Cardiac muscle cell (in vitro differentiated cells and primary cell): ENCODE data around the gene FAM110D. TPM values are rescaled to one million over a fixed set of nuclear protein-coding genes. Genes with fewer than 3 reads are reported as not detected.

Experiments
- DNase-seq, 2 donors: peaks; one replicate each; pipeline versions ENCODE4 v3.0.0 to v3.0.0-alpha.2; 2010 to 2017; ENCODE audit warnings: low read depth in 1 of 2, low spot score in 1 of 2
- H3K27ac ChIP-seq: fragments of 200-600 bp; sonication (generic); 2 replicates; pipeline ENCODE4 v1.5.1; 2016
- H3K27me3 ChIP-seq: fragments of 200-600 bp; sonication (generic); 2 replicates; pipeline ENCODE4 v1.6.0; 2016; ENCODE audit warnings: control low read depth
- H3K36me3 ChIP-seq: fragments of 200-600 bp; sonication (generic); 2 replicates; pipeline ENCODE4 v1.5.1; 2016; ENCODE audit warnings: control low read depth
- H3K4me1 ChIP-seq: fragments of 200-600 bp; sonication (generic); 2 replicates; pipeline ENCODE4 v1.8.1; 2017; ENCODE audit warnings: low read depth, mild to moderate bottlenecking, mixed run types
- H3K4me3 ChIP-seq: fragments of 200-600 bp; sonication (generic); 2 replicates; pipeline ENCODE4 v1.5.1; 2016; ENCODE audit warnings: mild to moderate bottlenecking
- H3K9me3 ChIP-seq: fragments of 200-600 bp; sonication (generic); 2 replicates; pipeline ENCODE4 v1.5.1; 2017; ENCODE audit warnings: low read depth, mild to moderate bottlenecking, control low read depth
- polyA plus RNA-seq: library from polyadenylated mRNA; unstranded; fragments of >200 nt; fragmentation: Nextera tagmentation; extraction: Ambion mirVana; gene quantifications from 2 replicates; pipeline ENCODE4 v1.2.1, GENCODE V29; 2016
- total RNA-seq: library from RNA; depleted of rRNA; stranded (reverse); fragments of >200 nt; gene quantifications from 2 replicates; pipeline ENCODE4 v1.2.3, GENCODE V29; 2016
- TF ChIP-seq, protein P1 (sequence below): IDR thresholded peaks from 2 replicates; pipeline ENCODE4 v1.5.1; 2012; ENCODE audit warnings: low read depth, mild to moderate bottlenecking, low read length

Gene FAM110D
- total and polyA plus RNA-seq, 2 experiments from 2014 or later: 4.7 to 10.9 TPM

DNA sequence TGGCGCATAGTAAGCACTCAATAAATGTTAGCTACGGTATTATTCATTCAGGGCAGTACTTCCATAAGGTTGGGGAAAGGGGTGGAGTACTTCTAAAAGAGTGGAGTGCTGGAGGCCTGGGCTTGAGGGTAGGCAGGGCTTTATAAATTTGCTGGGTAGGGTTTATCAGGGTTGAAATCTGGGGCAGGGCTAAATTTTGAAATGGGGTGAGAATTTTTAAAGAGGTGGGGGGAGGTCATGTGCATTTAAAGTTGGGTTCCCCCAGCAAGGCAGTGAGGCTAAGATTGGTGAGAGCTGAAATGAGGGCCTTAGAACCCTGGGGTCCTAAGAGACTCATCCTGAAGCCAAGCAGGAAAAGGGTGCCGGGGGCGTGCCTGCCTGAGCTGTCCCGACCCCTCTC is 41.5 kb downstream of the FAM110D start:
- Histone ChIP-seq H3K9me3 (no peaks in the 10 kb centered on the region), H3K27ac (no peak overlapping the region), H3K4me1 (peaks cover 4% of the 10 kb centered on the region), H3K36me3 (no peaks in the 10 kb centered on the region), H3K27me3 (no peaks in the 10 kb centered on the region), H3K4me3 (no peak overlapping the region)
- TF ChIP-seq, protein P1, sequence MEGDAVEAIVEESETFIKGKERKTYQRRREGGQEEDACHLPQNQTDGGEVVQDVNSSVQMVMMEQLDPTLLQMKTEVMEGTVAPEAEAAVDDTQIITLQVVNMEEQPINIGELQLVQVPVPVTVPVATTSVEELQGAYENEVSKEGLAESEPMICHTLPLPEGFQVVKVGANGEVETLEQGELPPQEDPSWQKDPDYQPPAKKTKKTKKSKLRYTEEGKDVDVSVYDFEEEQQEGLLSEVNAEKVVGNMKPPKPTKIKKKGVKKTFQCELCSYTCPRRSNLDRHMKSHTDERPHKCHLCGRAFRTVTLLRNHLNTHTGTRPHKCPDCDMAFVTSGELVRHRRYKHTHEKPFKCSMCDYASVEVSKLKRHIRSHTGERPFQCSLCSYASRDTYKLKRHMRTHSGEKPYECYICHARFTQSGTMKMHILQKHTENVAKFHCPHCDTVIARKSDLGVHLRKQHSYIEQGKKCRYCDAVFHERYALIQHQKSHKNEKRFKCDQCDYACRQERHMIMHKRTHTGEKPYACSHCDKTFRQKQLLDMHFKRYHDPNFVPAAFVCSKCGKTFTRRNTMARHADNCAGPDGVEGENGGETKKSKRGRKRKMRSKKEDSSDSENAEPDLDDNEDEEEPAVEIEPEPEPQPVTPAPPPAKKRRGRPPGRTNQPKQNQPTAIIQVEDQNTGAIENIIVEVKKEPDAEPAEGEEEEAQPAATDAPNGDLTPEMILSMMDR: no peak
- DNase-seq: no peak

DNA sequence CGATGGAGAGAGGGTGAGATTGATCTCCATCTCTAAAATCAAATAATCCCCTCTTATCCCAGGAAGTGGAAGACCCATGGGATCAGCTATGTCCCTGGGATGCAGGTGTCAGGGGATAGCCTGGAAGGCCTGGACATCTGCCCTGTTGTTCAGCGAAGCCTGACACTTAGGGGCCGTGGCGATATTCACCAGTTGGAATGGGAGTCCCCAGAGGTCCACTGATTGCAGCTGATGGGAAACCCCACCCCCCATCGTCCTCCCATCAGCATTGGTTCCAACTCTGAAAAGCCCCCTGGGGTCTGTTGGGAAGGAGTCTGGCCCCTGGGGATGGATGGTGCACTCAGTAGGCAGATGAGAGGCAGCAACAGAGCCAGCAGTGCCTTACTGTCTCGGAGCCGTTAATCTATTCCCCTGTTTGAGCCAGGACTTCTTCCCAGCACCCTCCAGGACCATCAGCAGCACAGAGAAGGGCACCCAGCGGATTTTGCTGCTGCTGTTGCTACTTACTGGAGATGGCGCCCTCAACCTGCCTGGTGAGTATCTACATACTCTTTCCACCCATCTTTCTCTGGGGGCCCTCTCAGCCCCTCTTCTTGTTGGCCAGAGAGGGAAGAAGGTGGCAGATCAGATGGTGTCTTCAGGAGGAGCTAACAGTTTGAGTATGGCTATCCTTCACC is 44.9 kb downstream of the FAM110D start:
- Histone ChIP-seq H3K27me3 (no peaks in the 10 kb centered on the region), H3K9me3 (no peaks in the 10 kb centered on the region), H3K4me3 (no peak overlapping the region), H3K36me3 (no peaks in the 10 kb centered on the region), H3K4me1 (peaks cover 4% of the 10 kb centered on the region), H3K27ac (no peak overlapping the region)
- no peak for DNase-seq
- TF ChIP-seq, protein P1: no peak

DNA sequence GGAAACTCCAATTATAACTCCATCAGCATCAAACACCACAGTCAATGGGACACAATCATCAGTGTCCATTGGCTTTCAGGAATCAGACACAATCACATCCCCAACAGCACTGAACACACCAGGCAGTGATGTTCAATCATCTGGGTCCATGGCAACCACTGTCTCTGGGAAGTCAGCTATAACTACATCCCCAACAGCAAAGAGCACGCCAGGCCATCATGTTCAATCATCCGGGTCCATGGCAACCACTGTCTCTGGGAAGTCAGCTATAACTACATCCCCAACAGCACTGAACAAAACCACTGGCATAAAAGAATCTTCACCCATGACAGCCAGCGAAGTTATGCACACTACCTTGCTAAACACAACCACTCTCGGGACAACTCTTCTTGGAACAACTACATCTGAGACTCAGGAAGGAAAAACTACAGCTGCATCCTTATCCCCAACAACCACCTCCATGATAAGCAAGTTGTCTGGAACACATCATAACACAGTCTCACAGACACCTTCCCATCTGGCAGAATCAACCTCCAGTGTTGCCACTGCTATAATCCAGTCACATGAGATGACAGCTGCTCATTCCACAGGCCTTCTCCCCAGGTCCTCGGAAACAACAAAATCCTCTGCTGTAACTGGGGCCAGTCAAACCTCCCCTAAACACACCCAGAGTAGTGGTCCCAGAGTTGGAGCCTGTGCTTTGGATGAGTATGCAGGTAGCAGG is 51.4 kb downstream of the FAM110D start:
- H3K27me3 ChIP-seq: no peaks in the 10 kb centered on the region
- no peak overlapping the region for H3K27ac ChIP-seq
- TF ChIP-seq, protein P1: no peak
- no peaks in the 10 kb centered on the region for H3K4me1 ChIP-seq
- H3K36me3 ChIP-seq: no peaks in the 10 kb centered on the region
- no peak overlapping the region for H3K4me3 ChIP-seq
- no peaks in the 10 kb centered on the region for H3K9me3 ChIP-seq
- DNase-seq: peak in 1 of 2 donors; percentile 15

DNA sequence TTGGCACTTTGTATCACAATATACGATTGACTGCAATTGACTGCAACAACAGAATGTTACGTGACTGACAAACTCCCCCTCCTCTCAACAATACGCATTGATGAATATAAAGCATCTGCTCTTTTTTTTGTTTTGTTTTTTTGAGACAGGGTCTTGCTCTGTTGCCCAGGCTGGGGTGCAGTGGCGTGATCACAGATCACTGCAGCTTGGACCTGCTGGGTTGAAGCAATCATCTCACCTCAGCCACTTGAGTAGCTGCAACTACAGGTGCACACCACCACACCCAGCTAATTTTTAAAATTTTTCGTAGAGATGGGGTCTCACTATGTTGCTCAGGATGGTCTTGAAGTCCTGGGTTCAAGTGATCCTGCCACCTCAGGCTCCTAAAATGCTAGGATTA is 53.8 kb downstream of the FAM110D start:
- Histone ChIP-seq H3K9me3 (no peaks in the 10 kb centered on the region), H3K36me3 (no peaks in the 10 kb centered on the region), H3K27me3 (no peaks in the 10 kb centered on the region), H3K4me3 (no peak overlapping the region), H3K27ac (no peak overlapping the region), H3K4me1 (no peaks in the 10 kb centered on the region)
- no peak for DNase-seq
- TF ChIP-seq, protein P1: no peak

DNA sequence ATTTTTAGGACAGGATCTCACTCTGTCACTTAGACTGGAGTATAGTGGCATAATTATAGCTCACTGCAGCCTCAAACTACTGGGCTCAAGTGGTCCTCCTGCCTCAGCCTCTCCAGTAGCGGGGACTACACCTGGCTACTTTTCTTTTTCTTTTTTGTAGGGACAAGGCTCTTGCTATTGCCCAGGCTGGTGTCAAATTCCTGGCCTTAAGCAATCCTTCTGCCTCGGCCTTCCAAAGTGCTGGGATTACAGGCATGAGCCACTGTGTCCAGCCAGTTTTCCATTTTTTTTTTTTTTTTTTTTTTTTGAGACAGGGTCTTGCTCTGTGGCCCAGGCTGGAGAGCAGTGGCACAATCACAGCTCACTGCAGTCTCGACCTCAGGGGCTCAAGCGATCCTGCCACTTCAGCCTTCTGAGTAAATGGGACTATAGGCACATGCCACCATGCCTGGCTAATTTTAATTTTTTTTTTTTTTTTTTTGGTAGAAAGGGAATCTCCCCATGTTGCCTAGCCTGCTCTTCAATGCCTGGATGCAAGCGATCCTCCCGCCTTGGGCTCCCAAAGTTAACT is 54.5 kb downstream of the FAM110D start:
- TF ChIP-seq, protein P1: no peak
- no peak overlapping the region for H3K27ac ChIP-seq
- no peaks in the 10 kb centered on the region for H3K9me3 ChIP-seq
- H3K4me3 ChIP-seq: no peak overlapping the region
- no peak for DNase-seq
- H3K27me3 ChIP-seq: no peaks in the 10 kb centered on the region
- H3K4me1 ChIP-seq: no peaks in the 10 kb centered on the region
- H3K36me3 ChIP-seq: no peaks in the 10 kb centered on the region

Other genes with a start within 250 kb of the FAM110D start
- gene PAFAH2, start 161.0 kb upstream of the FAM110D start, total RNA-seq: 8.3 and 10.9 TPM in 2 replicates
- 11.1 and 11.2 TPM in 2 replicates for gene PAFAH2, start 161.0 kb upstream of the FAM110D start, polyA plus RNA-seq
- 7.0 and 10.1 TPM in 2 replicates for gene EXTL1, start 137.3 kb upstream of the FAM110D start, total RNA-seq
- gene EXTL1, start 137.3 kb upstream of the FAM110D start, polyA plus RNA-seq: 8.6 and 10.0 TPM in 2 replicates
- 1.3 and 1.5 TPM in 2 replicates for gene SLC30A2, start 113.0 kb upstream of the FAM110D start, total RNA-seq
- gene SLC30A2, start 113.0 kb upstream of the FAM110D start, polyA plus RNA-seq: 0.16 and 1.8 TPM in 2 replicates
- gene TRIM63, start 91.4 kb upstream of the FAM110D start, total RNA-seq: 29.4 and 39.6 TPM in 2 replicates
- gene TRIM63, start 91.4 kb upstream of the FAM110D start, polyA plus RNA-seq: 25.8 and 32.8 TPM in 2 replicates
- 3.7 and 8.5 TPM in 2 replicates for gene PDIK1L, start 47.3 kb upstream of the FAM110D start, total RNA-seq
- 4.2 and 7.1 TPM in 2 replicates for gene PDIK1L, start 47.3 kb upstream of the FAM110D start, polyA plus RNA-seq
- gene C1orf232, start 9.9 kb downstream of the FAM110D start, total RNA-seq: not detected in 2 replicates
- not detected in 2 replicates for gene C1orf232, start 9.9 kb downstream of the FAM110D start, polyA plus RNA-seq
- gene ZNF593, start 10.8 kb downstream of the FAM110D start, total RNA-seq: 34.5 and 47.8 TPM in 2 replicates
- gene ZNF593, start 10.8 kb downstream of the FAM110D start, polyA plus RNA-seq: 43.6 and 58.0 TPM in 2 replicates
- not detected in 2 replicates for gene ZNF593OS, start 12.8 kb downstream of the FAM110D start, total RNA-seq
- 2.9 and 3.4 TPM in 2 replicates for gene ZNF593OS, start 12.8 kb downstream of the FAM110D start, polyA plus RNA-seq
- gene CNKSR1, start 18.4 kb downstream of the FAM110D start, total RNA-seq: 8.4 and 9.7 TPM in 2 replicates
- gene CNKSR1, start 18.4 kb downstream of the FAM110D start, polyA plus RNA-seq: 7.5 and 7.6 TPM in 2 replicates
- gene CATSPER4, start 31.5 kb downstream of the FAM110D start, total RNA-seq: 0.42 TPM in 1 of 2 replicates, not detected in the other
- 0.50 TPM in 1 of 2 replicates, not detected in the other for gene CATSPER4, start 31.5 kb downstream of the FAM110D start, polyA plus RNA-seq
- gene CEP85, start 75.1 kb downstream of the FAM110D start, total RNA-seq: 32.7 and 33.2 TPM in 2 replicates
- 22.9 and 28.8 TPM in 2 replicates for gene CEP85, start 75.1 kb downstream of the FAM110D start, polyA plus RNA-seq
- gene SH3BGRL3, start 121.0 kb downstream of the FAM110D start, total RNA-seq: 23.0 and 32.9 TPM in 2 replicates
- gene SH3BGRL3, start 121.0 kb downstream of the FAM110D start, polyA plus RNA-seq: 93.4 and 119 TPM in 2 replicates
- 13.8 and 21.1 TPM in 2 replicates for gene UBXN11, start 147.6 kb downstream of the FAM110D start, total RNA-seq
- gene UBXN11, start 147.6 kb downstream of the FAM110D start, polyA plus RNA-seq: 40.1 and 41.3 TPM in 2 replicates
- gene CD52, start 158.9 kb downstream of the FAM110D start, total RNA-seq: not detected in 2 replicates
- gene CD52, start 158.9 kb downstream of the FAM110D start, polyA plus RNA-seq: 2.0 and 3.3 TPM in 2 replicates
- gene CRYBG2, start 195.1 kb downstream of the FAM110D start, total RNA-seq: 0.06 TPM in 1 of 2 replicates, not detected in the other
- gene CRYBG2, start 195.1 kb downstream of the FAM110D start, polyA plus RNA-seq: 0.89 and 1.7 TPM in 2 replicates
- gene ZNF683, start 213.7 kb downstream of the FAM110D start, total RNA-seq: not detected in 2 replicates
- gene ZNF683, start 213.7 kb downstream of the FAM110D start, polyA plus RNA-seq: not detected in 2 replicates